ENCODE results near the gene KLRC1.
"Not testable (repeated sequence)": the region's sequence is repeated elsewhere in the genome, so short reads cannot be mapped to it uniquely, and the experiment has no call there.

The KLRC1 gene

GRCh38 chr12:10469701-10470100 is 16.5 kb upstream of the KLRC1 start:
- in situ Hi-C loops (cut with HindIII; ENCODE audit: low sequenced_read_pairs): no loop called here
- no peak for DNase-seq (ENCODE audit: low read depth)
- TF ChIP-seq CTCF (IDR thresholded peaks at IDR 0.05; ENCODE audit: low read depth, low read length, missing control alignments): no peak

GRCh38 chr12:10466311-10466710 is 13.1 kb upstream of the KLRC1 start:
- no peak overlapping the region for H3K4me3 ChIP-seq (ENCODE audit: low read depth, low read length)
- DNase-seq (ENCODE audit: low read depth): no peak
- in situ Hi-C loops (cut with HindIII; ENCODE audit: low sequenced_read_pairs): no loop called here
- no peak for TF ChIP-seq CTCF (IDR thresholded peaks at IDR 0.05; ENCODE audit: low read depth, low read length, missing control alignments)

More at GRCh38 chr12:10469701-10470100, 16.5 kb upstream of the KLRC1 start:
- no peak overlapping the region for H3K4me3 ChIP-seq (ENCODE audit: low read depth, low read length)

- TF ChIP-seq CTCF (IDR thresholded peaks at IDR 0.05; ENCODE audit: low read depth, low read length, missing control alignments): no peak
- H3K4me3 ChIP-seq (ENCODE audit: low read depth, low read length): no peak overlapping the region
- in situ Hi-C loops (cut with HindIII; ENCODE audit: low sequenced_read_pairs): no loop called here
- no peak for DNase-seq (ENCODE audit: low read depth)
These were observed 4.6 kb upstream of the KLRC1 start for GRCh38 chr12:10457760-10458159.

GRCh38 chr12:10456856-10457255 is 3.7 kb upstream of the KLRC1 start:
- DNase-seq (ENCODE audit: low read depth): peak; percentile 8
- no peak for TF ChIP-seq CTCF (IDR thresholded peaks at IDR 0.05; ENCODE audit: low read depth, low read length, missing control alignments)
- H3K4me3 ChIP-seq (ENCODE audit: low read depth, low read length): no peak overlapping the region
- in situ Hi-C loops (cut with HindIII; ENCODE audit: low sequenced_read_pairs): no loop called here

GRCh38 chr12:10455766-10456165 is 2.6 kb upstream of the KLRC1 start:
- no peak for TF ChIP-seq CTCF (IDR thresholded peaks at IDR 0.05; ENCODE audit: low read depth, low read length, missing control alignments)
- H3K4me3 ChIP-seq (ENCODE audit: low read depth, low read length): no peak overlapping the region
- DNase-seq (ENCODE audit: low read depth): no peak
- in situ Hi-C loops (cut with HindIII; ENCODE audit: low sequenced_read_pairs): no loop called here

GRCh38 chr12:10454531-10454930 is 1.4 kb upstream of the KLRC1 start:
- in situ Hi-C loops (cut with HindIII; ENCODE audit: low sequenced_read_pairs): no loop called here
- no peak for TF ChIP-seq CTCF (IDR thresholded peaks at IDR 0.05; ENCODE audit: low read depth, low read length, missing control alignments)
- no peak overlapping the region for H3K4me3 ChIP-seq (ENCODE audit: low read depth, low read length)
- no peak for DNase-seq (ENCODE audit: low read depth)

- no peak overlapping the region for H3K4me3 ChIP-seq (ENCODE audit: low read depth, low read length)
- TF ChIP-seq CTCF (IDR thresholded peaks at IDR 0.05; ENCODE audit: low read depth, low read length, missing control alignments): no peak
- no peak for DNase-seq (ENCODE audit: low read depth)
- in situ Hi-C loops (cut with HindIII; ENCODE audit: low sequenced_read_pairs): no loop called here
These were observed 4.9 kb downstream of the KLRC1 start for GRCh38 chr12:10448236-10448635.

DNA sequence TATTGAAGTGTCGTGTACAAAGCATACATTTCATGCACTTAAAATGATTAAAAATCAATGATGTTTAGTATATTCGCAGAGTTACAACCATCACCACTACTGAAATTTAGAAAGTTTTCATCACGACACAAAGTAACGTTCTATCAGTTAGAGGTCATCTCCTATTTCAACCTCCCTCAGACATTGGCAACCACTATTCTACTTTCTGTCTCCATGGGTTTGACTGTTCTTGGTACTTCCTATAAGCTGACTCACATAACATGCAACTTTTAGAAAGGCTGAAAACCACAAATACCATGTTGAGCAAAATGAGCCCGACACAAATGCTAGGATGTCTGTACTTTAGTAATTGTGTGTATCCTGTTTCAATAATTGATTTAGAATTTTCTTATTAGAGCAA is 7.1 kb downstream of the KLRC1 start:
- DNase-seq (ENCODE audit: low read depth): peak; percentile 27
- in situ Hi-C loops (cut with HindIII; ENCODE audit: low sequenced_read_pairs); H3K4me3 ChIP-seq (ENCODE audit: low read depth, low read length): not testable (repeated sequence)

DNA sequence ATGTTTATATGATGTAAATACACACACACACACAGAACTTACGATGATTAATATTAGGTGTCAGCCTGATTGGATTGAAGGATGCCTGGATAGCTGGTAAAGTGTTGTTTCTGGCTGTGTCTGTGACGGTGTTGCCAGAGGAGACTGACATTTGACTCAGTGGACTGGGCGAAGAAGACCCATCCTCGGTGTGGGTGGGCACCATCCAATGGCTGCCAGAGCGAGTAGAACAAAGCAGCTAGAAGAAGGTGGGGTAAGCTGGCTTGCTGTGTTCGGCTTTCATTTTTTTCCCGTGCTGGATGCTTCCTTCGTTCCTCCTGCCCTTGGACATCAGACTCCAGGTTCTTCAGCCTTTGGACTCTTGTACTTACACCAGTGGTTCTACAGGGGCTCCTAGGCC is 12.0 kb downstream of the KLRC1 start:
- DNase-seq (ENCODE audit: low read depth); H3K4me3 ChIP-seq (ENCODE audit: low read depth, low read length); in situ Hi-C loops (cut with HindIII; ENCODE audit: low sequenced_read_pairs): not testable (repeated sequence)

Measured in astrocyte of the cerebellum (primary cell).